Measurements from ENCODE around the gene IL1R2.

The IL1R2 gene

GRCh38 chr2:102030502-102030854 is 38.7 kb downstream of the IL1R2 start:
- TF ChIP-seq TEAD4 (IDR thresholded peaks at IDR 0.05) (no peak), RAD21 (IDR thresholded peaks at IDR 0.05; ENCODE audit: low read depth) (no peak)

- TF ChIP-seq TEAD4 (IDR thresholded peaks at IDR 0.05) (no peak), CEBPB (IDR thresholded peaks at IDR 0.05) (no peak), MAX (IDR thresholded peaks at IDR 0.05) (no peak), RAD21 (IDR thresholded peaks at IDR 0.05; ENCODE audit: low read depth) (no peak), TCF12 (IDR thresholded peaks at IDR 0.05; ENCODE audit: low read depth) (no peak), EGR1 (IDR thresholded peaks at IDR 0.05) (no peak), FOXM1 (IDR thresholded peaks at IDR 0.05; ENCODE audit: borderline replicate concordance, low read depth) (no peak), YY1 (IDR thresholded peaks at IDR 0.05; ENCODE audit: low read depth) (no peak), USF1 (IDR thresholded peaks at IDR 0.05) (no peak), TAF1 (IDR thresholded peaks at IDR 0.05; ENCODE audit: low read depth) (no peak), CREB1 (IDR thresholded peaks at IDR 0.05; ENCODE audit: low read depth) (no peak), EP300 (IDR thresholded peaks at IDR 0.05; ENCODE audit: borderline replicate concordance) (no peak), REST (IDR thresholded peaks at IDR 0.05; ENCODE audit: low read depth) (no peak), NFIC (IDR thresholded peaks at IDR 0.05) (no peak), ZBTB7A (IDR thresholded peaks at IDR 0.05; ENCODE audit: low read depth) (no peak)
Observed at GRCh38 chr2:102030855-102031527, 39.2 kb downstream of the IL1R2 start.

GRCh38 chr2:102032368-102033030 is 40.7 kb downstream of the IL1R2 start:
- TF ChIP-seq CEBPB (IDR thresholded peaks at IDR 0.05) (no peak), MAX (IDR thresholded peaks at IDR 0.05) (no peak), EGR1 (IDR thresholded peaks at IDR 0.05) (no peak), REST (IDR thresholded peaks at IDR 0.05; ENCODE audit: low read depth) (no peak), TCF12 (IDR thresholded peaks at IDR 0.05; ENCODE audit: low read depth) (no peak), TAF1 (IDR thresholded peaks at IDR 0.05; ENCODE audit: low read depth) (no peak), ZBTB7A (IDR thresholded peaks at IDR 0.05; ENCODE audit: low read depth) (no peak), USF1 (IDR thresholded peaks at IDR 0.05) (no peak), YY1 (IDR thresholded peaks at IDR 0.05; ENCODE audit: low read depth) (no peak), RAD21 (IDR thresholded peaks at IDR 0.05; ENCODE audit: low read depth) (no peak), TEAD4 (IDR thresholded peaks at IDR 0.05) (no peak), EP300 (IDR thresholded peaks at IDR 0.05; ENCODE audit: borderline replicate concordance) (no peak), CREB1 (IDR thresholded peaks at IDR 0.05; ENCODE audit: low read depth) (no peak), FOXM1 (IDR thresholded peaks at IDR 0.05; ENCODE audit: borderline replicate concordance, low read depth) (no peak), NFIC (IDR thresholded peaks at IDR 0.05) (no peak)

- TF ChIP-seq NFIC (IDR thresholded peaks at IDR 0.05) (peak; percentile 77), MAX (IDR thresholded peaks at IDR 0.05) (no peak), TCF12 (IDR thresholded peaks at IDR 0.05; ENCODE audit: low read depth) (peak; percentile 69), USF1 (IDR thresholded peaks at IDR 0.05) (no peak), FOXM1 (IDR thresholded peaks at IDR 0.05; ENCODE audit: borderline replicate concordance, low read depth) (0 out of 2 replicates have a peak, but pooled peaks have one; percentile 17), YY1 (IDR thresholded peaks at IDR 0.05; ENCODE audit: low read depth) (no peak), TEAD4 (IDR thresholded peaks at IDR 0.05) (peak; percentile 73), CREB1 (IDR thresholded peaks at IDR 0.05; ENCODE audit: low read depth) (no peak), REST (IDR thresholded peaks at IDR 0.05; ENCODE audit: low read depth) (no peak), RAD21 (IDR thresholded peaks at IDR 0.05; ENCODE audit: low read depth) (no peak), ZBTB7A (IDR thresholded peaks at IDR 0.05; ENCODE audit: low read depth) (peak; percentile 85), EP300 (IDR thresholded peaks at IDR 0.05; ENCODE audit: borderline replicate concordance) (peak; percentile 60), CEBPB (IDR thresholded peaks at IDR 0.05) (no peak), TAF1 (IDR thresholded peaks at IDR 0.05; ENCODE audit: low read depth) (no peak), EGR1 (IDR thresholded peaks at IDR 0.05) (no peak)
Observed at GRCh38 chr2:102033031-102033749, 41.4 kb downstream of the IL1R2 start.

All from Ishikawa (cell line).